HG03378 (cell line): ENCODE results near the gene ING5.
"Not testable (repeated sequence)": the region's sequence is repeated elsewhere in the genome, so short reads cannot be mapped to it uniquely, and the experiment has no call there.

Experiments used
- ATAC-seq: cut with Tn5 transposase; IDR thresholded peaks from one replicate; pipeline ENCODE4 v1.9.1; 2021; ENCODE audit warnings: mild to moderate bottlenecking, moderate library complexity; ENCODE audit not compliant: unreplicated experiment

The ING5 gene

DNA sequence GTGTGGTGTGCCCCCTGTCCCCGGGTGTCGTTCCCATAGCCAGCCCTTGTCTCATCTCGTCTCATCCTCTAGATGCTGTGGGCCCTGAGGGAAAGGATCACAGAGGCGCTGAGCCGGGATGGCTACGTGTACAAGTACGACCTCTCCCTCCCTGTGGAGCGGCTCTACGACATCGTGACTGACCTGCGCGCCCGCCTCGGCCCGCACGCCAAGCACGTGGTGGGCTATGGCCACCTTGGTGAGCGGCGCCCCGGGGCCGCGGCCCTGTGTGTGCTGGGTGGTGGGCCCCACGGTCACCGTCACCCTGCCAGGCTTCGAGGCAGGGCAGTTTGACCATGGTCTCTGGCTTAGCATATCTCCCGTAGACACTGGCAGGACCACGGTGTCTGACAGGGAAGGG lies 53.9 kb downstream of the ING5 start:
- ATAC-seq, result no peak

DNA sequence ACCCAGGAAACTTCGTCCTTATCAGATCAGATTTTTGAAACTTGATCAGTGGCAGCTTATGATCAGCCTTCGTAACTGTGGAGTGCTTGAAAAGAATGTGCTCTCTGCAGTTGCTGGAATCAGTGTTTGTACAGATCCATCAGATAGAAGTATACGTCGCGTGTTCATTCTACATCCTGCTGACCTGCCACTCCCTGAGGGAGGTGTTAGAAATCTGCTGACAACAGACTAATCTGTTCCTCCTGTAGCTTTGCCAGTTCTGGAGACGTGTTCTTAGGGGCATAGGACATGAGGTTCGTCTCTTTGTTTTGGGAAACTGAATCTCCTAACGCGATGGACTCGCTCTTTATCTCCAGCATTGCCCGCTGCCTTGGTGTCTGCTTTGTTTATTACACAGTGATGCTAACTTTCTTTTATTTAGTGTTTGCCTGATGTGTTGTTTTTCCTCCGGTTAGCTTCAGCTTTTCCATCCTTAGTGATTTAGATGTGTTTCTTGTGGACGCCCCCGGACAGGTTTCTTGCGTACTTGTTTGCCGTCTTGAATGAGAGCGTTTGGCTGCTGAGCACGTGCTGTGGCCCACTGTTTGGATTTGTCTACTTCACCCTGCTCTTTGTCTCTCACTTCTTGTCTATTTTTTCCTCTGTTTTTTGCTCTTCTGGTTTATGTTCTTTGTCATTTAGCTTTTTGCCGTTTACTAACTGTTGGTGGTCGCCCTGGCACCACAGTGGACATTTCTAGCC lies 57.4 kb downstream of the ING5 start:
- ATAC-seq, result no peak

DNA sequence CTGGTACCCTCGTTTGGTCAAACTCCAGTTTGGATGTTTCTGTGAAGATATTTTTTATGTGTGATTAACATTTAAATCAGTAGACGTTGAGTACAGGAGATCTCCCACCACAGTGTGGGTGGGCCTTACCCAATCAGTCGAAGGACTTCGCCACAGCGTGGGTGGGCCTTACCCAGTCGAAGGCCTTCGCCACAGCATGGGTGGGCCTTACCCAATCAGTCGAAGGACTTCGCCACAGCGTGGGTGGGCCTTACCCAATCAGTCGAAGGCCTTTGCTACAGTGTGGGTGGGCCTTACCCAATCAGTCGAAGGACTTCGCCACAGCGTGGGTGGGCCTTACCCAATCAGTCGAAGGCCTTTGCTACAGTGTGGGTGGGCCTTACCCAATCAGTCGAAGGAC lies 58.1 kb downstream of the ING5 start:
- ATAC-seq, result not testable (repeated sequence)

DNA sequence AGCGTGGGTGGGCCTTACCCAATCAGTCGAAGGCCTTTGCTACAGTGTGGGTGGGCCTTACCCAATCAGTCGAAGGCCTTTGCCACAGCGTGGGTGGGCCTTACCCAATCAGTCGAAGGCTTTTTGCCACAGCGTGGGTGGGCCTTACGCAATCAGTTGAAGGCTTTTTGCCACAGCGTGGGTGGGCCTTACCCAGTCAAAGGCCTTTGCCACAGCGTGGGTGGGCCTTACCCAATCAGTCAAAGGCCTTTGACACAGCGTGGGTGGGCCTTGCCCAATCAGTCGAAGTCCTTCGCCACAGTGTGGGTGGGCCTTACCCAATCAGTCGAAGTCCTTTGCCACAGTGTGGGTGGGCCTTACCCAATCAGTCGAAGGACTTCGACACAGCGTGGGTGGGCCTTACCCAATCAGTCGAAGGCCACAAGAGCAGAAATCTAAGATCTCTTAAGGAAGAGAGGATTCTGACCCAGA lies 58.5 kb downstream of the ING5 start:
- ATAC-seq, result no peak

DNA sequence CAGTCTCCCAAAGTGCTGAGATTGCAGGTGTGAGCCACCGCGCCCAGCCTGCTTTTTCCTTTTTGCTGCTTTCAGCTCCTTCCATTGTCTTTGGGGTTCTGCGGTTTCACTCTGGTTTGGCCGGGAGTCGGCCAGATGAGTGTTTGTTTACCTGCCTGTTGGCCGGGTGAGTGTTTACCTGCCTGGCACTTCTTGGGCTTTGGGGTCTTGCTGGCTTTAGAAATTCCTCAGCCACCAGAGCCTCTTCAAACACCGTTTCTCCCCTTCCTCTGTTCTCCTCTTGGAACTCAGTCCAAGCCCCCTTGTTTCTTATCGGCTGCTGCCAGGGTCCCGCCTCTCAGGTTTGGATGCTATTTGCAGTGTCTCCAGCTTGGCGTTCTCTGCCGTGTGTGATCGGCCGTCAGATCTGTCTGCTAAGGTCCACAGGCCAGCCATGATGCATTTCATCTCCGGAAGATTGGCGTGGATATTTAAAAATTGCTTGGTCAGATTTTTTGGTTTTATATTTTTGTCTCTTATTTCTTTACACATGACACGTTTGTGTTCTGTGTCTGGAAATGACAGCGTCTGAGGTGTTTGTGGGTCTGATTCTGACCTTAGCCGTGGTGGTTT lies 60.6 kb downstream of the ING5 start:
- no peak for ATAC-seq

DNA sequence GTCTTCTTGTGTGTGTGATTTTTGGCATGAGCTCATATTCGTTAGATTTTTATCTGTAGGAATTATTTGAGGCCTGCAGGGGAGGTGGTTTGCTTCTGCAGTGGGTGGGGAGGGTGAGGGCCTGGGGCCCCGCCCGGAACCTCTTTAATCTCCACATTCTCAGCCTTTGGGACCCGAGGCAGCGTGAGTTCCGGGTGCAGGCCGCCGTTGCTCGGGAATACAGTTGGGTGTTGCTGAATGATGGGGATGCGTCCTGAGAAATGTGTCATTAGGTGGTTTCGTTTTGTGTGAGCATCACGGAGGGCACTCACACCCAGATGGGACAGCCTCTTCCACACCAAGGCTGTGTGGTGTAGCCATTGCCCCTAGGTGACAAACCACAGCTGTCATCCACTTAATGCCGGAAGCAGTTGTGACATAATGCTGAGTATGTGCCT lies 61.1 kb downstream of the ING5 start:
- ATAC-seq, result no peak

DNA sequence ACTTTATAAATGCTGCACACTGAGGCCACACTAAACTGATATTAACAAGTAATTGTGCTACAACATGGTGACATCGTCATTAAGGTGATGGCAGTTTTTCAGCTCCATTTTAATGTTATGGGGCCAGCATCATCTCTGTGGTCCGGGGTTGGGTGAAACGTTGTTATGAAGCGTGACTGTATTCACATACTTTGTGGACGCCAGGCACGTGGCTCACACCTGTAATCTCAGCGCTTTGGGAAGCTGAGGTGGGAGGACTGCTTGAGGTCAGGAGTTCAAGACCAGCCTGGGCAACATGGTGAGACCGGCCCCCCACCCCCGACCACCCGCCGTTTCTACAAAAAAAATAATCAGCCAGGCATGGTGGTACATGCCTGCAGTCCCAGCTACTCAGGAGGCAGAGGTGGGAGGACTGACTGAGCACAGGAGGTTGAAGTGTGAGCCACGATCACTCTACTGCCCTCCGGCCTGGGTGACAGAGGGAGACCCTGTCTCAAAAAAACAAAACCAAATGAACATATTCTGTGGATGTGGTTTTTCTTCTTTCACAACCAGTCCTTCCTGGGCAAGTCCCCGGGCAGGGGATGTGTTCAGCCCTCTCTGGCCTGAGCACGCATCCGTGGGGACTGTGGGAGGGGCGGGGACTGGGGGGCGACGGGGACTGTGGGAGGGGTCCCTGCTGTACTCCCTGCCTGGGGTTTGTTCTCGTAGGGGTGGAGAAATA lies 61.9 kb downstream of the ING5 start:
- ATAC-seq, result no peak

DNA sequence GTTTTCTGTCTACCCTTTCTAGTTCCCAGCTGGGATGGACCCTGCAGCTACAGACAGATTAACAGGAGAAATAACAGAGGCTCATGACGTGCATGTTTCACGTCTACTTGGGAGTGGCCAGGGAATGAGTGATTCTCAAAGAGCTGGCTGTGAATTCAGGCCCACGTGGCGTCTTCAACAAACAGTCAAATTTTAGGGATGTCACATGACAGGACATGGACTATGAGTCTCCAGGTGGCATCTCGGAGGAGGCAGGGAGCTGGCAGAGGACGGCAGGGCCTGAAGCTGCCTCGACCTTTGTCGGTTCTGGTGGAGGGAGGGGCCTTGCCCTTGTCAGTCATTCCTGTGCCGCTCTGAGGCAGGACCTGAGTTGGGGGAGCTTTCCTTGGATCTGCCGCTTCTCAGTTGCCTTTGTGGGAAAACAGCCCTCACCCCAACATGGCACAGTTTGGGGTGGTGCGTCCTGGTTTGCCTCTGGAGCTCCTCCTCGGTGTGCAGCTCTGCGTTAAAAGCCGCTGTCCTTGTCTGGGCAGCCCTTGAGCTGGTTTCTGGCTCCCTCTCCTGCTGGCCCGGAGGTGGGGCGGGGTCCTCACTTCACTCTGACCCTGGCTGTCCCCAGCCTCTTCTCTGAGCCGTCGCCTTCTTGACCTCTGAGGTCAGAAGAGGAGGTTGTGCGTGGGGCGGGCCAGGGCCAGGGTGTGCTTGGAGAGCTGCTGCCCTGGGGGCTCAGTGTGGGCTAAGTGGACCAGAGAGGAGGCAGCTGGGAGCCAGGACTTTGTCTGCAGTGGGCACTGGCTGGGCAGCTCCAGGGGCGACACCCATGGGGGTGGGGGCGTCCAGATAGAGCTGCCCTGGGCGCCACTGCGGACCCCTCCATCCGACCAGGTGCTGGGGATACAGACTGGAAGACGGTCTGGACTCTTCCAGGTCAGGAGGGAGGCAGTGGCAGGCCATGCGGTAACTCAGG lies 62.7 kb downstream of the ING5 start:
- ATAC-seq, result no peak

DNA sequence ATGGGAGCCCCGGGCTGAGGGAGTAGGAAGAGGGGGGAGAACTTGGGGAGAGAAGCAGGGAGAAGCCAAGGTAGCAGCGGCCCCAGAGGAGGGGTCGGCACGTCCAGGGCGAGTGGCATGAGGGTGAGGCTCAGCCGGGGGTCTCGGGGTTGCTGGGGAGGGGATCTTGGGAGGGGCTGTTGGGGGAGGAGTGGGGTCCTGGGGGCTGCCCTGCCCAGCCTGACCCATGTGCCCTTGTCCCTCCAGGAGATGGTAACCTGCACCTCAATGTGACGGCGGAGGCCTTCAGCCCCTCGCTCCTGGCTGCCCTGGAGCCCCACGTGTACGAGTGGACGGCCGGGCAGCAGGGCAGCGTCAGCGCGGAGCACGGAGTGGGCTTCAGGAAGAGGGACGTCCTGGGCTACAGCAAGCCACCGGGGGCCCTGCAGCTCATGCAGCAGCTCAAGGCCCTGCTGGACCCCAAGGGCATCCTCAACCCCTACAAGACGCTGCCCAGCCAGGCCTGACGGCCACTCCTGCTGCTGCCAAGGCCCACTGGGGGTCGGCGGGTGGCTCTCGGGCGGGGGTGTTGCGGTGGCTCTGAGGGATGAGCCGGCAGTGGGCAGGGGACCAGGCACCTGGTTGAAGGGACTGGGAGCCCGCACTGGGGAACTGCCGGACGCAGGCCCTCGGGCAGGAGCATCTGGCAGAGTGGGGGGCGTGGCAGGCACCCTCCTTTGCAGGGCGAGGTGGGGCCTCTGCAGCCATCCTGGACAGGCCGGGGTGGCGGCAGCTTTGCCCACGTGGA lies 65.8 kb downstream of the ING5 start:
- ATAC-seq, result no peak

DNA sequence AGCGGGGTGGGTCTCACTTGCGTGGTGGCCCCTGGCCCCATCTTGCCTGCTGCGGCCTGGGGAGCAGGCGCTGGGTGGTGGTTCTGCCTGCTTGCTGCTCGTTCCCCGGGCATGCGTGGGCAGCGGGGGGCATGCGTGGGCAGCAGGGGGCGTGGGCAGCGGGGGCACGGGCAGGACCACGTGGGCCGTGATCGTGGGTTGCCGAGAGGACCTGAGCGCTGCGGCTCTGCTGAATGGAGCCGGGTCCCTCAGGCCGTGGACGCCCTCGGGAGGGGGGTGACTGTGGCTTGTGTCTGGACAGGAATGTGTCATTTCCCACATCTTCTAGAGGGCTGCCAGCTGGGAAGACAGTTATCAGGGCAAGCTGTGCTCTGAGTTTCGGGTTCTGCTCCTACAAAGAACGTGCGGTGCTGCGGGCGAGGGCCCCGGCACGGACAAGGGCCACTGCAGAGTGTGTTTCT lies 66.4 kb downstream of the ING5 start:
- no peak for ATAC-seq

DNA sequence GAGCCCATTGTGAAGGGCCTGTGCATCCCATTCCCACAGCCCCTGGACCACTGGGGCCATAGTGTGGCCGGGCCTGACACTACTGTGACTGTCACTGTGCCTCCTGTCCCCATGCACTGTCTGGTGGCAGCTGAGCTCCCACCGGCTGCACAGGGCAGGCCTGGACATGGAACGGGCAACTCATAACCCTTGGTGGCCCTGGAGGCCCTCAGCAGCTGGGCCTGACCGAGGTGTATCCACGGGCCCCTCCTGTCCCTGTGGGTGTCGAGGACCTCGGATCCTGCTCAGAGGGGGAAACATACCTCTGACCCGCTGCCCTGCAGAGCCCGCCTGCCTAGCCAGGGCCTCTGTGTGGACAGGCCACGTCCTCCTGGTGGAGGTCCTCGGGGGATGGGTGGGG lies 67.0 kb downstream of the ING5 start:
- ATAC-seq, result no peak

DNA sequence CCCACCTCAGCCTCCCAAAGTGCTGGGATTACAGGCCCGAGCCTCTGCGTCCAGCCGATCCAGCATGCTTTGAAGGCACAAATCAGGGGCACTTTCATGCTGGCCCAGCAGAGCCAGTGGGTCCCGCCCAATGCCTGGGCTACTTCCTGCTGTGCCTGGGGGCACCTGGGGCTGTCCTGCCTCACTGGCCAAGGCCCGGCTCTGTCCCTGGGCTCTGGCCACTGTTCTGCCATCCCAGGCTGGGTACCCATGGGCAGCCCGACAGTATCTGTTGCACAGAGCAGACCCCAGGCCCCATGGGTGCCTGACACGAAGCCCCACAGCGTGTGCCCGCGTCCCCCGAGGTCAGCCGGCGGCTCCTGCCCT lies 68.0 kb downstream of the ING5 start:
- ATAC-seq, result no peak

DNA sequence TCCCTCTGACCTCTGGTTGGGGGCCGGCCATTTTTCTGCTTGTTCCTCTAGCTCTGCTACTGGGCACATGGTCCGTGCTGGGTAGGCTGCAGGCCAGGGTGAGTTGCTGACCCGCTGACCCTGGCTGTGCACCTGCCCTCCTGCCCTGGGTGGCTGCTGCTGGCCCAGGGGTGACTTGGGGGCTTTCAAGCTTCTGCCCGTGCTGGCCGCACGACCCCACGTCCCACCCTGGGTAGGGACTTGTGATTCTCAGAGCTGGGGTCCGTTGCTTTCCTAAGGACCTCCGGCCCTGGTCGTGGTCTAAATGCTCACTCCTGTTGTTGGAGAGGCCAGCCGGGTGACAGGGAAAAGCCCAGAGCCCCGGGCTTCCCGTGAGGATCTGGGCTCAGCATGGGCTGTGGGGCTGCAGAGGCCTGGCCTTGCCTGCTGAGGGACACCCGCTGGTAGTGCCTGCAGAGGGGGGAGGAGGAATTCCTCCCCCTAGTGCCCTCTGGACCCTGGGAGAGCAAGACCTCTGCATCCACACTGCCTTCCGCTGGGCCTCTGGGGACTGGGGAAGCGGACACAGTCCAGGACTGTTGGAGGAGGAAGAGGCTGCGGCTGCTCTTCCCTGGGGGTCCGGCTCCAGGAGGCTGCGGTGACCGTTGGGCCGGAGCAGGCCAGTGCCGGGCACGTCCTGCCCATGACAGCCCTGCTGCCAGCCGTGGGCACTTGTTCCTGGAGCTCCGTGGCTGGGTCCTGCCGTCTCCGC lies 68.5 kb downstream of the ING5 start:
- no peak for ATAC-seq

DNA sequence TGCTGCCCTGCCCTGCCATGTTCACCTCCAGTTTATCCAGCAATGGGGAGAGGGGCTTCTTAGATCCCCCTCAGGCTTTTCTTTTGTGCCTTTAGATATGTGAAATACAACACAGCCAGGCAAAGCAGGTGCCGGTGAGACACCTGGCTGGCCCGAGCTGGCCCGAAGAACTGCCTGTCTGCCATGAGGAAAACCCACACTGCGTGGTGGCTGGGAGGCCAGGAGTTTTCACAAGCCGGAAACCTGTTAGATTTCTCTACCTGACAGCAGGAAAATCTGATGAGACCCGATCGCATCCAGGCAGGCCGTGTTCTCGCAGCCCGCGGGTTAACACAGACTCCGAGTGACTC lies 69.1 kb downstream of the ING5 start:
- no peak for ATAC-seq

DNA sequence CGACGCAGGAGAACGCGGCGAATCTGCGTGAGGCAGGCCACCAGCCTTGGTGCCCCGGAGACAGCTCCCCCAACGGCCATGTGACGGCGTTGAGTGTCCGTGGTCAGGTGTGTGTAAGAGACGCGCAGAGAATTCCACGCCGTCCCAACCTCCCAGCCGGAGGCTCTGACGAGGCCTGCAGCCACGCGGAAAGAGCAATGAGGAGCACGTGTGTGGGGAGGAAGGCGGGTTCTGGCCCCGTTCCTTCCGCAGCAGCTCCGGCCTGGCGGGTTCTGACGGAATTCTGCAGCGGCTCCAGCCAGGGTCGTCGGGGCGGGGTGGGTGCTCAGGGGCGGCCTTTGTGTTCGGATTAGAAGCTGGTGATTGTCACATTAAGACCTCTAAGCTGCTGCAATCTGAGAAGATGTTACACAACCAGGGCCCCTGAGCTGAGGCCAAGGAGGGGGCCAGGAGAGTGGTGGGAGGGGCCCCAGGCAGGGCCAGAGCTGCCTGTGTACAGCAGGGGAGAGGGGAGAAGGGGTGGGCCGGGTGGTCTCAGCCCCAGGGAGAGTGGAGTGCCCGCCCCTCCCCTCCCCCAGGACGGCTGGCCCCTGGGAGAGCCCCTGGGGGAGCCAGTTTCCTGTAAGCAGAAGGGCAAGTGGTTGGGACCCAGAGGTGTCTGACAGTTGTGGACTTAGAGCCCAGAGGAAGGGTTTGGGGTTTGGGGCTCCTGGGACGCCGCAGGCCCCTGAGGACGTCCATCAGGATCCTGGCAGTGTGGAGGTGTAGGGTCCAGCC lies 69.6 kb downstream of the ING5 start:
- ATAC-seq, result no peak

DNA sequence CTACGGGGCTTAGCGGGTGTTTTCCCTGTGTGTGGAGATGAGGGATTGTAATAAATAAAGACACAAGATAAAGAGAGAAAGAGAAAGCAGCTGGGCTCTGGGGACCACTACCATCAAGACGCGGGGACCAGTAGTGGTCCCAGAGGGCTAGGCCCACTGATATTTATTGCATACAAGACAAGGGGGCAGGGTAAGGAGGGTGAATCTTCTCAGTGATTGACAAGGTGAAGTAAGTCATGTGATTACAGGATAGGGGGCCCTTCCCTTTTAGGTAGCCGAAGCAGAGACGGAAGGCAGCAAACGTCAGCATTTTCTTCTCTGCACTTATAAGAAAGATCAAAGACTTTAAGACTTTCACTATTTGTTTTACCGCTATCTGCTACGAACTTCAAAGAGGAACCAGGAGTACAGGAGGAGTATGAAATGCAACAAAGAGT lies 70.2 kb downstream of the ING5 start:
- ATAC-seq, result no peak

DNA sequence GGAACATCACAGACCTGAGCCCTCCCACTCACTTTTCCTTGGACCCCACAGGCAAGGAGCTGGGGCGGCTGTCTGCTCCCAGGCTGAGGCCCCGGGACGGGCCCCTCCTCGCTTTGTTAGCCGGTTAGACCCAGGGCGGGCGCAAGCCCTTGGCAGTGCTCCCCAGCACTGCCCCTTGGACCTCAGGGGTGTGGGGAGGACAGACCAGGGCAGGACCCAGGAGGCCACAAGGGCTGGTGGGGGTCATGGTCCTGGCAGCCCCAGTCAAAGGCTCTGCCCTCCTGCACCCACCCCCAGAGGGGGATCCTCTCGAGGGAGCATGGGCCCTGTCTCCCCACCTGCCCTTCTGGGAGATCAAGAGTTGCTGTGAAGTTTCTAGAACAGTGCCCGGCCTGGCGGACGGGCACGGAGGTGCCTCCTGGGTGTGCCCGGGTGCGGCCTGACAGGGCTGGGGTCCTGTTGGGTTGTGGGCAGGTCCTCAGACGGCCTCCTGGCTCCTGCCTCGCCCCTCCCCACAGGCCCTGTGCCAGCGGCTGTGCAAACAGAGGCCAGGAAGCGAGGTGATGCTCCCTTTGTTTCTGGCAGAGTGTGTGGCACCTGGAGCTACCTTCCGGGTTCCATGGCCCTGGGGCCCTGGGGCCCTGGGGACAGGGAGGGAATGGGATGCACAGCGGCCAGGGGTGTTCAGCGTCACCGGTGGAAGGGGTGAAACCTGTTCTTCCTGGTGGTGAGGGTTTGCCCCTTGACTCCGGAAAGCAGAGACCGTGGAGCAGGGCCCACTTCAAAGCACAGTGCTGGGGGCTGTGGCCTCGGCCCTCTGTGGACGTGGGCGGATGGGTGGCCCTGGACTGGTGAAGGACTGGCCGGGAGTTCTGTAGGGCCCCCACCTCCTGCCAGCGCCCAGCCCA lies 71.9 kb downstream of the ING5 start:
- no peak for ATAC-seq
